Cardiac fibroblast (primary cell): Measurements from ENCODE around the gene DNAJC17.

Experiments
- DNase-seq, 2 donors: peaks; one replicate each; pipeline versions ENCODE4 v3.0.0 to v3.0.0-alpha.2; 2010; ENCODE audit warnings: low read depth in 2 of 2
- H3K4me3 ChIP-seq, 2 donors: replicated peaks in 1 of 2; 1 replicate in 1 of 2; 2 replicates in 1 of 2; pipeline ENCODE4 v1.5.1; 2011; ENCODE audit warnings: low read depth in 2 of 2, low read length in 2 of 2, mild to moderate bottlenecking in 2 of 2, moderate library complexity in 1 of 2
- CTCF ChIP-seq: IDR thresholded peaks from one replicate; pipeline ENCODE4 v1.5.1; 2011; ENCODE audit warnings: low read depth, mild to moderate bottlenecking, low read length, inconsistent platforms

DNAJC17 gene

GRCh38 chr15:40807888-40808461, 702 bp upstream of the DNAJC17 start:
- TF ChIP-seq CTCF = no peak
- DNase-seq = peak in 1 of 2 donors; percentile 6
- H3K4me3 ChIP-seq = peak overlapping the region; percentile 79 to 99

DNA sequence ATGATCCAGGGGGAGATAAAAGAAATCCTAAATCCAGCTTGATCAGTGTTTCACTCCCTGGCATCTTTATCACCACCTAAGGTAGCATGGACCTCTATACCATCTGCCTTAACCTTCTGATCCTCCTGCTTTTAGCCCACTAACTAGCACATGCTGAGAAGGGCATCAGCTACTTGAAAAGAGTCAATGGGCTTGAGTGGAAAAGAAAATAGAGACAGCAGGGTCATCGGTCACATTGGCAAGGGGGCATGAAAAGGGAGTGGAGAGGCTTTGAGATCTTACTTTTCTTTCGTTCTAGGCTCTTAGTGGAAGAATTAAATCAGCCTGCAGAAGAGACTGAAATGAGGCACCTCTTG, 623 bp downstream of the DNAJC17 start:
- TF ChIP-seq CTCF = no peak
- DNase-seq = no peak
- H3K4me3 ChIP-seq = peak overlapping the region; percentile 79 to 99

- DNase-seq = no peak
- H3K4me3 ChIP-seq = no peak overlapping the region
- no peak for TF ChIP-seq CTCF
These were observed 3.6 kb downstream of the DNAJC17 start for GRCh38 chr15:40803688-40804087.

- no peak overlapping the region for H3K4me3 ChIP-seq
- no peak for TF ChIP-seq CTCF
- DNase-seq = no peak
These were observed 4.2 kb downstream of the DNAJC17 start for GRCh38 chr15:40803076-40803475.

DNA sequence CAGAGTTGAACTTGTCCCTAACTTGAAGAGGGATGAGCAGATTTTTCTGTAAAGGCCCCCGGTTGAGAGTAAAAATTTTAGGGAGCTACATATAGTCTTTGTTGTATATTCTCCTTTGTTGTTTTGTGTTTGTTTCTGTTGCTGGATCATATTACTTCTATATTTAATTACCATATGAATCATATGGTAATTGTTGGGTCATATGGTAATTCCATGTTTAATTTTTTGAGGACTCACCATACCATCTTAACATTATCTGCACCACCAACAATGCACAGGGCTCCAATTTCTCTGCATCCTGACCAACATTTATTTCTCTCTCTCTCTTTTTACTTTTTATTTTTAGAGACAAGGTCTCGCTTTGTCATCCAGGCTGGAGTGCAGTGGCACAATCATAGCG, 7.8 kb downstream of the DNAJC17 start:
- H3K4me3 ChIP-seq = no peak overlapping the region
- TF ChIP-seq CTCF = no peak
- no peak for DNase-seq

GRCh38 chr15:40796512-40796911, 10.8 kb downstream of the DNAJC17 start:
- no peak for DNase-seq
- no peak for TF ChIP-seq CTCF
- H3K4me3 ChIP-seq = no peak overlapping the region

GRCh38 chr15:40796041-40796440, 11.2 kb downstream of the DNAJC17 start:
- DNase-seq = no peak
- TF ChIP-seq CTCF = no peak
- H3K4me3 ChIP-seq = no peak overlapping the region
